ENCODE results near the gene SLC26A11. TPM values are rescaled to one million over a fixed set of nuclear protein-coding genes. Genes with fewer than 3 reads are reported as not detected.

Gene SLC26A11
- total RNA-seq, 4 donors from 2014 or later, result 11.3 to 13.8 (median 12.7) TPM

DNA sequence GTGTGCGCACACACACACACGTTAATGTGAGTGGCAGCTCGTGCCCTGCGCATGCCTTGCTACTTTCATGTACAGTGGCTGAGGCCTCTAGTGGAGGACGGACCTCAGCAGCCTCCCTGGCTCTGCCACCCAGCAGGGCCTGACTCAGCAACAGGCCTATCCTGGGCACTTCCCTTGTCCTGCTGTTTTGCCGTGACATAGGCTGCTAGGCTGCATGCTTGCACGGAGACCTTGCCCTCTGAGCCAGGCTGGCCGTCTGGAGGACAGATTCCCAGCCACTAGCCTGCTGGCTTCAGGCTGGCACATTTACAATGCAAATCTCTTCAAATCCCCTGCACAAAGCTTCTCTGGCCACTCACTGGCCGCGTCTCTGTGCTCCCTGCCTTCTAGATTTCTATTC lies 49.9 kb downstream of the SLC26A11 start:
- Histone ChIP-seq H3K36me3 (peaks cover 0 to 67% (median 47%) of the 10 kb centered on the region in 4 donors), H3K4me3 (no peak overlapping the region), H3K27me3 (no peaks in the 10 kb centered on the region), H3K27ac (replicated peaks in 1 of 4) (no peak overlapping the region), H3K9me3 (no peaks in the 10 kb centered on the region), H3K4me1 (peaks cover 0 to 19% (median 5%) of the 10 kb centered on the region in 4 donors)
- no peak for DNase-seq (ENCODE audit: extremely low spot score)
- intact Hi-C loops (cut with DNase I), result no loop called here
- 75% methylated on average over 10 of the region's 10 CpGs for WGBS
- TF ChIP-seq EP300 (IDR thresholded peaks at IDR 0.05), result no peak
- TF ChIP-seq POLR2AphosphoS5 (IDR thresholded peaks at IDR 0.05), result no peak
- no peak for TF ChIP-seq POLR2A (IDR thresholded peaks at IDR 0.05; ENCODE audit: low read depth)
- TF ChIP-seq, protein P1, sequence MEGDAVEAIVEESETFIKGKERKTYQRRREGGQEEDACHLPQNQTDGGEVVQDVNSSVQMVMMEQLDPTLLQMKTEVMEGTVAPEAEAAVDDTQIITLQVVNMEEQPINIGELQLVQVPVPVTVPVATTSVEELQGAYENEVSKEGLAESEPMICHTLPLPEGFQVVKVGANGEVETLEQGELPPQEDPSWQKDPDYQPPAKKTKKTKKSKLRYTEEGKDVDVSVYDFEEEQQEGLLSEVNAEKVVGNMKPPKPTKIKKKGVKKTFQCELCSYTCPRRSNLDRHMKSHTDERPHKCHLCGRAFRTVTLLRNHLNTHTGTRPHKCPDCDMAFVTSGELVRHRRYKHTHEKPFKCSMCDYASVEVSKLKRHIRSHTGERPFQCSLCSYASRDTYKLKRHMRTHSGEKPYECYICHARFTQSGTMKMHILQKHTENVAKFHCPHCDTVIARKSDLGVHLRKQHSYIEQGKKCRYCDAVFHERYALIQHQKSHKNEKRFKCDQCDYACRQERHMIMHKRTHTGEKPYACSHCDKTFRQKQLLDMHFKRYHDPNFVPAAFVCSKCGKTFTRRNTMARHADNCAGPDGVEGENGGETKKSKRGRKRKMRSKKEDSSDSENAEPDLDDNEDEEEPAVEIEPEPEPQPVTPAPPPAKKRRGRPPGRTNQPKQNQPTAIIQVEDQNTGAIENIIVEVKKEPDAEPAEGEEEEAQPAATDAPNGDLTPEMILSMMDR (IDR thresholded peaks at IDR 0.05), result no peak

DNA sequence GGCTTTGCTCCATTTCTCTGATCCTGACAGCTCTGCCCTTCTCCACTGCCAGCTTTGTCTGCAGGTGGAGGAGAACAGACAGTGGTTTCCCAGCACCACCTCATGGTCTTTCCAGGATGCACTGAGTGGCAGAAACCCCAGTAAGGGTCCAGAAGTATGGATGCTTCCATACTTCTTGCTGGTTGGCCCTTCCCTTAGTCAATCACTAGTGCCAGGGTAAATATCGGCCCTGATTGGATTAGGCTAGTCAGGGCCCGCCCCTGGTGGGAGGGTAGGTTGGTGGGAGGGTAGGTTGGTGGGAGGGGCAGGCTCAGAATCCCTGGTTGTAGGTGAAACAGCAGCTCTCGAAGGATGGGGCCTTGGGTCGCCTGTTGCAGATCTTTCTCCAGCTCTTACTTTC lies 50.6 kb downstream of the SLC26A11 start:
- 66% methylated on average over 3 of the region's 4 CpGs for whole genome bisulfite sequencing
- Histone ChIP-seq H3K36me3 (peaks cover 0 to 68% (median 46%) of the 10 kb centered on the region in 4 donors), H3K27me3 (no peaks in the 10 kb centered on the region), H3K9me3 (no peaks in the 10 kb centered on the region), H3K4me3 (no peak overlapping the region), H3K27ac (replicated peaks in 1 of 4) (no peak overlapping the region), H3K4me1 (peaks cover 0 to 22% (median 4%) of the 10 kb centered on the region in 4 donors)
- no peak for DNase-seq (ENCODE audit: extremely low spot score)
- TF ChIP-seq POLR2A (IDR thresholded peaks at IDR 0.05; ENCODE audit: low read depth) (no peak), POLR2AphosphoS5 (IDR thresholded peaks at IDR 0.05) (no peak), EP300 (IDR thresholded peaks at IDR 0.05) (no peak)
- TF ChIP-seq, protein P1 (IDR thresholded peaks at IDR 0.05), result no peak
- intact Hi-C loops (cut with DNase I), result no loop called here

DNA sequence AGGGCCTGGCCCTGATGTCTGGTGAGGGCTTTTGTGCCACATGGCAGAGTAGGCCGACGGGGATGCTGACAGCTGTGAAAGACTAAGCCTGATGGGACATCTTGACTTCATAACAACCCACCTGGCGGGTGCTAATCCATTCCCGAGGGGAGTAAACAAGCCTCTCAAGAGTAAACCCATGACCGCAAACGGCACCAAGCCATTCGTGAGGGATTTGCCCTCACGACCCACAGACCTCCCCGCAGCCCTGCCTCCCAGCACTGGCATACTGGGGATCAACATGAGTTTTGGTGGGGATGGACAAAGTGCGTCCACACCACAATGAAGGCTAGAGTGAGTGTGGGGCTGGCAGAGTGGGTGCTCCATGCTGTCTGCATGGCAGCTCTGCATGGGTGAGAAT lies 52.1 kb downstream of the SLC26A11 start:
- WGBS, result 97% methylated on average over 9 of the region's 10 CpGs
- intact Hi-C loops (cut with DNase I), result no loop called here
- TF ChIP-seq POLR2A (IDR thresholded peaks at IDR 0.05; ENCODE audit: low read depth), result no peak
- TF ChIP-seq POLR2AphosphoS5 (IDR thresholded peaks at IDR 0.05), result no peak
- no peak for TF ChIP-seq EP300 (IDR thresholded peaks at IDR 0.05)
- TF ChIP-seq, protein P1 (IDR thresholded peaks at IDR 0.05), result no peak

DNA sequence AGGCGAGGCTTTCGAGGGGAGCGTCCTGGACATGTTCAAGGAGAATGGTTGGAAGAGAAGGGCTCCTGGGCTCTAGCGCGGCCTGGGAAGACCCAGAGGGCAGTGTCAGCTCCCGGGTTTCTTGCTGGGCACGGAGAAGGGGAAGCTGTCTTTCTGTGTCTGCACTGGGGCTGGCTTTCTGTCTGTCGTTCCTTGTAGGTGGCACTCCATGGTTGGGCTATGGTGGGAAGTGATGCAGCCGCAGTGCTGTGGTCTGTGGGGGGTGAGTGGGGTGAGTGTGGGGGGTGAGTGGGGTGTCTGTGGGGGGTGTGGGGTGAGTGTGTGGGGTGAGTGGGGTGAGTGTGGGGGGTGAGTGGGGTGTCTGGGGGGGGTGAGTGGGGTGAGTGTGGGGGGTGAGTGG lies 54.1 kb downstream of the SLC26A11 start:
- Histone ChIP-seq H3K27me3 (no peaks in the 10 kb centered on the region), H3K4me3 (no peak overlapping the region), H3K36me3 (peaks cover 0 to 58% (median 37%) of the 10 kb centered on the region in 4 donors), H3K27ac (replicated peaks in 1 of 4) (no peak overlapping the region), H3K4me1 (peaks cover 19 to 41% (median 26%) of the 10 kb centered on the region in 4 donors), H3K9me3 (no peaks in the 10 kb centered on the region)
- intact Hi-C loops (cut with DNase I), result no loop called here
- no peak for DNase-seq (ENCODE audit: extremely low spot score)
- TF ChIP-seq POLR2A (IDR thresholded peaks at IDR 0.05; ENCODE audit: low read depth) (no peak), POLR2AphosphoS5 (IDR thresholded peaks at IDR 0.05) (no peak), EP300 (IDR thresholded peaks at IDR 0.05) (no peak)
- TF ChIP-seq, protein P1 (IDR thresholded peaks at IDR 0.05), result no peak
- 88% methylated on average over 5 of the region's 9 CpGs for WGBS

More for the DNA sequence above, 52.1 kb downstream of the SLC26A11 start:
- DNase-seq (ENCODE audit: extremely low spot score), result no peak
- Histone ChIP-seq H3K27me3 (no peaks in the 10 kb centered on the region), H3K4me1 (peaks cover 3 to 22% (median 7%) of the 10 kb centered on the region in 4 donors), H3K36me3 (peaks cover 0 to 59% (median 38%) of the 10 kb centered on the region in 4 donors), H3K4me3 (no peak overlapping the region), H3K9me3 (no peaks in the 10 kb centered on the region), H3K27ac (replicated peaks in 1 of 4) (no peak overlapping the region)

Measured in esophagus muscularis mucosa (tissue), 4 donors.